Hepatocyte (in vitro differentiated cells): Measurements from ENCODE around the gene CHFR.

Experiments
- CTCF ChIP-seq: fragments of 200-600 bp; sonication (generic); IDR thresholded peaks from 2 replicates; pipeline ENCODE4 v1.5.1; 2016; ENCODE audit warnings: antibody characterized with exemption, mild to moderate bottlenecking; ENCODE audit not compliant: poor library complexity
- EZH2 ChIP-seq: fragments of 200-600 bp; sonication (generic); IDR thresholded peaks from 2 replicates; pipeline ENCODE4 v1.6.1; 2016; ENCODE audit warnings: antibody characterized with exemption, mild to moderate bottlenecking, borderline replicate concordance

- TF ChIP-seq CTCF = no peak
- no peak for TF ChIP-seq EZH2
Measured at GRCh38 chr12:132835076-132836025, 52.1 kb downstream of the CHFR start.
